Right atrium auricular region (tissue), 2 donors: ENCODE results near the gene ACOXL. TPM values are rescaled to one million over a fixed set of nuclear protein-coding genes. Genes with fewer than 3 reads are reported as not detected.

Experiments
- DNase-seq: peaks from one replicate; pipeline ENCODE4 v3.0.0-alpha.2; 2019; ENCODE audit warnings: low spot score
- H3K27ac ChIP-seq, 2 donors: fragments of 200-600 bp; sonication (generic); 1 replicate in 1 of 2; 2 replicates in 1 of 2; pipeline ENCODE4 v1.5.1; 2016 to 2019
- H3K27me3 ChIP-seq, 2 donors: fragments of 200-600 bp; sonication (generic); one replicate each; pipeline versions ENCODE4 v1.5.1 to v1.6.0; 2017 to 2019
- H3K36me3 ChIP-seq: fragments of 200-600 bp; sonication (generic); one replicate; pipeline ENCODE4 v1.5.1; 2016
- H3K4me1 ChIP-seq, 2 donors: fragments of 200-600 bp; sonication (generic); one replicate each; pipeline versions ENCODE4 v1.5.1 to v1.6.0; 2017 to 2019
- H3K4me3 ChIP-seq, 2 donors: fragments of 200-600 bp; sonication (generic); 1 replicate in 1 of 2; 2 replicates in 1 of 2; pipeline ENCODE4 v1.5.1; 2017 to 2019; ENCODE audit warnings: mild to moderate bottlenecking in 1 of 2, moderate library complexity in 1 of 2
- H3K9me3 ChIP-seq, 2 donors: fragments of 200-600 bp; sonication (generic); one replicate each; pipeline ENCODE4 v1.5.1; 2019
- CTCF ChIP-seq, 2 donors: fragments of 200-600 bp; sonication (generic); IDR thresholded peaks; one replicate each; pipeline ENCODE4 v1.5.1; 2019; ENCODE audit warnings: antibody characterized with exemption in 2 of 2
- total RNA-seq, 2 donors: library from RNA; depleted of rRNA; stranded (reverse); fragments of >200 nt; gene quantifications; one replicate each; pipeline ENCODE4 v1.1.0, GENCODE V29; 2016

The ACOXL gene
- total RNA-seq, 2 donors from 2014 or later = 0.33 to 0.55 TPM

- DNase-seq = no peak
- Histone ChIP-seq H3K9me3 (no peaks in the 10 kb centered on the region), H3K4me1 (no peaks in the 10 kb centered on the region), H3K36me3 (no peaks in the 10 kb centered on the region), H3K4me3 (no peak overlapping the region), H3K27me3 (no peaks in the 10 kb centered on the region), H3K27ac (no peak overlapping the region)
- TF ChIP-seq CTCF (IDR thresholded peaks at IDR 0.05) = no peak
Observed at GRCh38 chr2:110866045-110866444, 133.7 kb downstream of the ACOXL start.

DNA sequence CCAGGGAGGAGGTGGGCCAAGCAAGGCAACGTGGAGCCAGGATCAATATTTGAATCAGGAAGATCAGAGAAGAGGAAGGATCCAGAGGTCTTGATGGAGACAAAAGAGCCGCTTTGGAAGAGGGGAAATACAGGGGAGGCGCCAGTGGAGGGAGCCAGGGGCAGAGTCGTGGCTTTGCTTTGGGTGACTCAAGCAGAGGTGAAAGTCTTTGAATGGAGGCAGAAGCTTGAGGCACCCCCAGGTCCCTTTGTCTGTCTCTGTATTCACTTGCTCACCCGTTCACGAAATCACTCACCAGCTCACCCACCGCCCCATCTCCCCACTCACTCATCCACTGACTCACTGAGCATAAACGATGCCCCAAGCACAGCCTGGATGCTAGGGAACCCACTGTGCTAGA lies 134.1 kb downstream of the ACOXL start:
- Histone ChIP-seq H3K36me3 (no peaks in the 10 kb centered on the region), H3K4me1 (no peaks in the 10 kb centered on the region), H3K4me3 (no peak overlapping the region), H3K9me3 (no peaks in the 10 kb centered on the region), H3K27ac (no peak overlapping the region), H3K27me3 (no peaks in the 10 kb centered on the region)
- no peak for TF ChIP-seq CTCF (IDR thresholded peaks at IDR 0.05)
- no peak for DNase-seq

DNA sequence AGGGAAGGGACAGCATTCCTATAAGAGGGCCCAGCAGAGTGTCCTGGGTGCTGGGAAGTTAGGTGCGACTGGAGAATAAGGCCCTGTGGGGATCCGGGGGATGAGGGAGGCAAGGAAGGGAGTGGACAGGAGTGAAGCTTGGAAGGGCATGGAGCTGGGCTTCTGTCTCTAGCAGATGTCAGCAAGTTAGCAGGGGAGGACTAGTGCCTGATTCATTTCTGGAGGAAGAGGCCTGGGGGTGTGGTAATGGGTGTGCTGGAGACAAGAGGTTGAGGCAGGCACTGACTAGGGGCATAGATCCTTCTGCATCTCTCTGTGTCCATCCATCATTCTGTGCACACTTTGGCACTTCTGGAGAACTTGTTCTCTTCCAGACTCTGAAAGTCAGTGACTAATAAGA lies 134.7 kb downstream of the ACOXL start:
- Histone ChIP-seq H3K36me3 (no peaks in the 10 kb centered on the region), H3K27me3 (no peaks in the 10 kb centered on the region), H3K4me3 (no peak overlapping the region), H3K9me3 (no peaks in the 10 kb centered on the region), H3K4me1 (no peaks in the 10 kb centered on the region), H3K27ac (no peak overlapping the region)
- no peak for TF ChIP-seq CTCF (IDR thresholded peaks at IDR 0.05)
- no peak for DNase-seq

DNA sequence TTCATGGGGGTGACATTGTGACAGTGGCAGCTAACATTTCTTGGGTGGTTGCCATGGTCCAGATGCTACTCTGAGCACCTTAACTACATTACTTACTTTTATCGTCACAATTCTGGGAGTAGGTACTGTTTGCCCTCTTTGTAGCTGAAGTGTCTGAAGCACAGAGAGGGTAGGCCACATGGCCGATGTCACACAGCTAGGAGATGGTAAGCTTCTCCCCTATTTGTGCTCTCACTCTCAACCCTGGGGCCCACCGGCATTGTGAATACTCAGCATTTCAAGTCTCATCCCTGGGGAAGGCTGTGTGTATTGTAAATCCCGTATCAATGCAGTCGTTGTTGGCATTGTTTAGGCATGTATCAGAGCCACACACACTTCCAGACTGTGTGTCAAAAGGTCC lies 136.6 kb downstream of the ACOXL start:
- H3K4me1 ChIP-seq = no peaks in the 10 kb centered on the region
- no peak overlapping the region for H3K4me3 ChIP-seq
- no peaks in the 10 kb centered on the region for H3K36me3 ChIP-seq
- no peaks in the 10 kb centered on the region for H3K27me3 ChIP-seq
- H3K9me3 ChIP-seq = no peaks in the 10 kb centered on the region
- no peak for TF ChIP-seq CTCF (IDR thresholded peaks at IDR 0.05)
- no peak for DNase-seq
- H3K27ac ChIP-seq = no peak overlapping the region

DNA sequence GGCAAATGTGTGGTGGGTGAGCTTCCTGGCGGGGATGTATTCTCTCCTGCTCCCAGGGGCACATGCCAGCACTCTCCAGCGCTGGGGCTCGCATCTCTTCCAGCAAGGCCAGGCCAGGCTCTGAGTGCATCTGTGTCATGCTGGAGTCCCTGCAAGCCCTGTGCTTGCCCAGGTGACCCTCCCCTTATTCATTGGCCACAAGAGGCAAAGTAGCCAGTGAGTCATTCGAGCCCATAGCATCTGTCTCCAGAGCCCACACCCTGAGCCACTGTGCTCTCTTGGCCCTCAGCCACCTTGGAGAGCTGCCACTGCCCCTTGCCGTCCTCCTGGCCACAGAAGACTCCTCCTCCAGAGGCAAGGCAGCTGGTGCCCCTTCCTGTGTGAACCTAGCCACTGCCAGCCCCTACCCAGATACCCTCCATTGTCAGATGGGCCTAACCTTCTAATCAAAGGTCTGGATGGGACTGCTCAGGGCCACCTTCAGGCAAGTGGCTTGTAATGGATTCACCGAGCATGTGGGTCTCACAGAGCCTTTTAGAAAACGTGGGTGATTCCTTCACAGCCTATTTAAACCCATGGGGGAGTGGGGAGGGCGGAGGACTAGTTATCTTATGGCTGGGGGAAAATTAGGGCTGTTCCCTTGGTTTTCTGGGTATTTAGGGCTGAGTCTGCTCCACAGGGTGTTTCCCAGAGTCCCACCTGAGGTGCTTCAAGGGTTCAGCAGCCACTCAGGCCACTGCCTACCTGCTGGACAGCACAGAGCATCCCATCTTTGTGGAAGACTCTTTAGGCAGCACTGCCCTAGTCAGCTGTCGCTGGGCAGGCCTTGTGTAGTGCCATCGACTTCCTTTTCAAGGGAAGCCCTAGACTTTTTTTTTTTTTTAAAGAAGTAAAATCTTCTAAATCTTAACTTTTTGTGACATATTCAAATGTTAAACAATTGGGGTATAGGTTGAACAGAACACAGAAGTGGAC lies 137.4 kb downstream of the ACOXL start:
- no peak for TF ChIP-seq CTCF (IDR thresholded peaks at IDR 0.05)
- no peak for DNase-seq
- no peaks in the 10 kb centered on the region for H3K36me3 ChIP-seq
- no peaks in the 10 kb centered on the region for H3K27me3 ChIP-seq
- no peaks in the 10 kb centered on the region for H3K4me1 ChIP-seq
- no peak overlapping the region for H3K27ac ChIP-seq
- no peaks in the 10 kb centered on the region for H3K9me3 ChIP-seq
- H3K4me3 ChIP-seq = no peak overlapping the region
